Measurements from ENCODE around the gene TRIAP1.
"Not testable (repeated sequence)": the region's sequence is repeated elsewhere in the genome, so short reads cannot be mapped to it uniquely, and the experiment has no call there.

Gene TRIAP1

GRCh38 chr12:120470150-120470784 is 24.1 kb upstream of the TRIAP1 start:
- peak; percentile 38 for DNase-seq
- in situ Hi-C loops (cut with HindIII; ENCODE audit: low pct_ligation_motif_present, low pct_unique_long_range_greater_than_20kb, low sequenced_read_pairs), result no loop called here

- in situ Hi-C loops (cut with HindIII; ENCODE audit: low pct_ligation_motif_present, low pct_unique_long_range_greater_than_20kb, low sequenced_read_pairs), result no loop called here
- DNase-seq, result peak; percentile 99
These were observed 23.4 kb upstream of the TRIAP1 start, which contains the start of gene SRSF9 for GRCh38 chr12:120469450-120470149. Gene SRSF9 (minus strand): TSS chr12:120469748. CDS start chr12:120469609, 139 bp downstream.

- in situ Hi-C loops (cut with HindIII; ENCODE audit: low pct_ligation_motif_present, low pct_unique_long_range_greater_than_20kb, low sequenced_read_pairs), result no loop called here
- no peak for DNase-seq
These were observed 22.8 kb upstream of the TRIAP1 start for GRCh38 chr12:120468821-120469449.

GRCh38 chr12:120468325-120468820 is 22.2 kb upstream of the TRIAP1 start:
- in situ Hi-C loops (cut with HindIII; ENCODE audit: low pct_ligation_motif_present, low pct_unique_long_range_greater_than_20kb, low sequenced_read_pairs), result no loop called here
- DNase-seq, result peak; percentile 77

GRCh38 chr12:120467439-120467838 is 21.3 kb upstream of the TRIAP1 start:
- no peak for DNase-seq
- in situ Hi-C loops (cut with HindIII; ENCODE audit: low pct_ligation_motif_present, low pct_unique_long_range_greater_than_20kb, low sequenced_read_pairs), result no loop called here

GRCh38 chr12:120466560-120467315 is 20.6 kb upstream of the TRIAP1 start:
- DNase-seq, result peak; percentile 68
- in situ Hi-C loops (cut with HindIII; ENCODE audit: low pct_ligation_motif_present, low pct_unique_long_range_greater_than_20kb, low sequenced_read_pairs), result no loop called here

GRCh38 chr12:120465756-120466155 is 19.6 kb upstream of the TRIAP1 start:
- in situ Hi-C loops (cut with HindIII; ENCODE audit: low pct_ligation_motif_present, low pct_unique_long_range_greater_than_20kb, low sequenced_read_pairs), result no loop called here

GRCh38 chr12:120463712-120464111 is 17.5 kb upstream of the TRIAP1 start:
- DNase-seq, result no peak
- in situ Hi-C loops (cut with HindIII; ENCODE audit: low pct_ligation_motif_present, low pct_unique_long_range_greater_than_20kb, low sequenced_read_pairs), result no loop called here

More at GRCh38 chr12:120465756-120466155, 19.6 kb upstream of the TRIAP1 start:
- DNase-seq, result no peak

GRCh38 chr12:120462099-120462640 is 16.0 kb upstream of the TRIAP1 start:
- no peak for DNase-seq
- in situ Hi-C loops (cut with HindIII; ENCODE audit: low pct_ligation_motif_present, low pct_unique_long_range_greater_than_20kb, low sequenced_read_pairs), result no loop called here

- in situ Hi-C loops (cut with HindIII; ENCODE audit: low pct_ligation_motif_present, low pct_unique_long_range_greater_than_20kb, low sequenced_read_pairs), result no loop called here
These were observed 14.0 kb upstream of the TRIAP1 start for GRCh38 chr12:120460157-120460556.

GRCh38 chr12:120457133-120457532 is 10.9 kb upstream of the TRIAP1 start:
- in situ Hi-C loops (cut with HindIII; ENCODE audit: low pct_ligation_motif_present, low pct_unique_long_range_greater_than_20kb, low sequenced_read_pairs), result no loop called here
- DNase-seq, result peak; percentile 39

More at GRCh38 chr12:120460157-120460556, 14.0 kb upstream of the TRIAP1 start:
- no peak for DNase-seq

- DNase-seq, result no peak
- in situ Hi-C loops (cut with HindIII; ENCODE audit: low pct_ligation_motif_present, low pct_unique_long_range_greater_than_20kb, low sequenced_read_pairs), result no loop called here
These were observed 9.1 kb upstream of the TRIAP1 start for GRCh38 chr12:120455302-120455701.

GRCh38 chr12:120453977-120454376 is 7.8 kb upstream of the TRIAP1 start:
- in situ Hi-C loops (cut with HindIII; ENCODE audit: low pct_ligation_motif_present, low pct_unique_long_range_greater_than_20kb, low sequenced_read_pairs), result no loop called here
- peak; percentile 66 for DNase-seq

GRCh38 chr12:120453060-120453750 is 7.0 kb upstream of the TRIAP1 start:
- DNase-seq, result no peak
- in situ Hi-C loops (cut with HindIII; ENCODE audit: low pct_ligation_motif_present, low pct_unique_long_range_greater_than_20kb, low sequenced_read_pairs), result no loop called here

- DNase-seq; in situ Hi-C loops (cut with HindIII; ENCODE audit: low pct_ligation_motif_present, low pct_unique_long_range_greater_than_20kb, low sequenced_read_pairs): not testable (repeated sequence)
These were observed 6.3 kb upstream of the TRIAP1 start for GRCh38 chr12:120452524-120452923.

- DNase-seq, result no peak
- in situ Hi-C loops (cut with HindIII; ENCODE audit: low pct_ligation_motif_present, low pct_unique_long_range_greater_than_20kb, low sequenced_read_pairs), result loop anchor here (25.0 kb wide), 1 partner anchor 111 kb away; the partner anchor contains the start of gene PLA2G1B
These were observed 1.8 kb upstream of the TRIAP1 start for GRCh38 chr12:120447992-120448391.

GRCh38 chr12:120446844-120447178 is 627 bp upstream of the TRIAP1 start:
- in situ Hi-C loops (cut with HindIII; ENCODE audit: low pct_ligation_motif_present, low pct_unique_long_range_greater_than_20kb, low sequenced_read_pairs), result loop anchor here (25.0 kb wide), 1 partner anchor 110 kb away; the partner anchor contains the start of gene PLA2G1B
- DNase-seq, result not testable (repeated sequence)

GRCh38 chr12:120444676-120445075 is 1.5 kb downstream of the TRIAP1 start:
- no peak for DNase-seq
- in situ Hi-C loops (cut with HindIII; ENCODE audit: low pct_ligation_motif_present, low pct_unique_long_range_greater_than_20kb, low sequenced_read_pairs), result loop anchor here (25.0 kb wide), 1 partner anchor 107 kb away; the partner anchor contains the start of gene PLA2G1B
